Prostate gland (tissue), 1 donor: ENCODE data around the gene MAP4K4.

ENCODE experiments used
- POLR2A ChIP-seq: fragments of 450-650 bp; IDR thresholded peaks from one replicate; pipeline ENCODE4 v1.6.1; 2016; ENCODE audit warnings: antibody characterized with exemption, mild to moderate bottlenecking
- POLR2AphosphoS5 ChIP-seq: sonication (generic); formaldehyde crosslinking; IDR thresholded peaks from one replicate; pipeline ENCODE4 v1.6.1; 2017; ENCODE audit warnings: antibody characterized with exemption

DNA sequence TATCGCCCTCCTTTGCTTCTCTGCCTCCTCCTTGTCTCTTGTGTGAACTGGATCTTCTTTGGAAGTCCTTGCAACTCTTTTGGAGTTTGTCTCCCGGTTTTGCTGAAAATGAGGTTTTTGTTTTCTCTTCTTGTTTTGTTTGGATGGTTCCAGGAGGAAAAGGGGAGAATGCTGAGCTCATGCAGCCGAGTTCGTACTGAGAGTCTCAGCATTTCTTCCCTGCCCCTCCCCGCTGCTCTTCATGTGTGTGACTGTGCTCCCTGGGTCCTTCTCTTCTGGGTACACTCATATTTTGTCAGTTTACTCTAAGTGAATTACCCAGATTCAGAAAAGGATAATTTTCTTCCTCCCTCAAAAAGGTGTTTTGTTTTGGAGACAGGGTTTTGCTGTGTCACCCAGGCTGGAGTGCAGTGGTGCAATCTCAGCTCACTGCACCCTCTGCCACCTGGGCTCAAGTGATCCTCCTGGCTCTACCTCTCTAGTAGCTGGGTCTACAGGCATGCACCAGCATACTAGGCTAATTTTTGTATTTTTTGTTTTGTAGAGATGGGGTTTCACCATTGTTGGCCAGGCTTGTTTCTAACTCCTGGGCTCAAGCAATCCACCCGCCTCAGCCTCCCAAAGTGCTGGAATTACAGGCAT is 151.4 kb downstream of the MAP4K4 start:
- no peak for TF ChIP-seq POLR2A
- TF ChIP-seq POLR2AphosphoS5, result no peak
